ENCODE results near the gene DEDD. TPM values are rescaled to one million over a fixed set of nuclear protein-coding genes. Genes with fewer than 3 reads are reported as not detected.
A peak's percentile ranks its signal among the peaks of the same experiment; 100 is the strongest.

Gene DEDD
- total RNA-seq, 1 experiment from 2014 or later: 39.2 TPM

DNA sequence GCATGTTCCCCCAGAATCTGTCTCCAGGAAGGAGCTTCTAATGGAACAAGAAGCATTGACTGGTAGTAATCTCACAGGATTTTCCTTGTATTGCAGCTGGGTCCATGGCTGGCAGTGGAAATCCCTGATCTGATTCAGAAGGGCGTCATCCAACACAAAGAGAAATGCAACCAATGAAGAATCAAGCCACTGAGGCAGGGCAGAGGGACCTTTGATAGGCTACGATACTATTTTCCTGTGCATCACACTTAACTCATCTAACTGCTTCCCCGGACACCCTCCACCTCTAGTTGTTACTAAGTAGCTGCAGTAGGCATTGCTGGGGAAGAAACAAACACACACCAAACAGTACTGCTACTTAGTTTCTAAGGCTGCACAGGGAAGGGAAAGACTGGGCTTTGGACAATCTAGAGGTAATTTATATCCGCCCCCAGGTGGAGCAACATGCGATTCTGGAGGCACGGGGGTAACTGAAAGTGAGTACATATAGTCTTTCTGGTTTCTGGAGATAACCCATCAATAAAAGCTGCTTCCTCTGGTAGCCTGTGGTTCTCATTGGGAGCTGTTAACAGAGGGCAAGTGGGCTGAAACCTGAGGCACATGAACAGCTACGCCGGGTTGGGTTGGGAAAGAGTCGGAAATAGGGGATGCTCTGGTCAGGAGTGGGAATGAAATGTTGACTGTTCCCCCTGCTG is 26.0 kb upstream of the DEDD start (continued):
- TF ChIP-seq, protein P1, sequence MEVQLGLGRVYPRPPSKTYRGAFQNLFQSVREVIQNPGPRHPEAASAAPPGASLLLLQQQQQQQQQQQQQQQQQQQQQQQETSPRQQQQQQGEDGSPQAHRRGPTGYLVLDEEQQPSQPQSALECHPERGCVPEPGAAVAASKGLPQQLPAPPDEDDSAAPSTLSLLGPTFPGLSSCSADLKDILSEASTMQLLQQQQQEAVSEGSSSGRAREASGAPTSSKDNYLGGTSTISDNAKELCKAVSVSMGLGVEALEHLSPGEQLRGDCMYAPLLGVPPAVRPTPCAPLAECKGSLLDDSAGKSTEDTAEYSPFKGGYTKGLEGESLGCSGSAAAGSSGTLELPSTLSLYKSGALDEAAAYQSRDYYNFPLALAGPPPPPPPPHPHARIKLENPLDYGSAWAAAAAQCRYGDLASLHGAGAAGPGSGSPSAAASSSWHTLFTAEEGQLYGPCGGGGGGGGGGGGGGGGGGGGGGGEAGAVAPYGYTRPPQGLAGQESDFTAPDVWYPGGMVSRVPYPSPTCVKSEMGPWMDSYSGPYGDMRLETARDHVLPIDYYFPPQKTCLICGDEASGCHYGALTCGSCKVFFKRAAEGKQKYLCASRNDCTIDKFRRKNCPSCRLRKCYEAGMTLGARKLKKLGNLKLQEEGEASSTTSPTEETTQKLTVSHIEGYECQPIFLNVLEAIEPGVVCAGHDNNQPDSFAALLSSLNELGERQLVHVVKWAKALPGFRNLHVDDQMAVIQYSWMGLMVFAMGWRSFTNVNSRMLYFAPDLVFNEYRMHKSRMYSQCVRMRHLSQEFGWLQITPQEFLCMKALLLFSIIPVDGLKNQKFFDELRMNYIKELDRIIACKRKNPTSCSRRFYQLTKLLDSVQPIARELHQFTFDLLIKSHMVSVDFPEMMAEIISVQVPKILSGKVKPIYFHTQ (CRISPR knock-in tag; IDR thresholded peaks at IDR 0.05): no peak
- TF ChIP-seq PRRX2 (CRISPR knock-in tag; IDR thresholded peaks at IDR 0.05) (no peak), RORB (CRISPR knock-in tag; IDR thresholded peaks at IDR 0.05) (no peak)

DNA sequence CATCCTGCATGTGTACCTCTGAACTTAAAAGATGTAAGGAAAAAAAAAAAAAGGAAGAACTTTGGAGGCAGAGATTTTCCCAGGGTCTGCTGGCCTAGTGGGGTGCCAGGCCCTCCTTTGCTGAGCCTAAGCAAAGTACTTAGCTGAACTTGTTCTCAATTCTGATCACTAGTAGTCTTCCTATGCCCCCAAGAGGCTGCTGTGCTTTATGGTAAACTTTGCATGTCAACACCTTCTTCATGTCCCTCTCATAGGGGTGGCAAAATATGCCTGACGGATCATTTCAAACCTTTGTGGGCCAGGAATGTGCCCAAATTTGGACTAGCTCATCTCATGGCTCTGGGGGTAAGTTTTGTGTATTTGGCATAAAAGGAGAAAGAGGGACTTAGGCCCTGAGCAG is 25.4 kb upstream of the DEDD start:
- Mint-ChIP-seq H3K36me3 (peaks cover 12% of the 10 kb centered on the region), H3K9me3 (no peaks in the 10 kb centered on the region), H3K4me1 (peaks cover 27% of the 10 kb centered on the region), H3K4me3 (peak overlapping the region; percentile 84; the same call in 1 of the 2 replicates), H3K27me3 (ENCODE audit: low read depth) (no peaks in the 10 kb centered on the region), H3K27ac (peak overlapping the region; percentile 55; the same call in 1 of the 2 replicates)
- TF ChIP-seq CREB1 (CRISPR knock-in tag; IDR thresholded peaks at IDR 0.05) (no peak), EMX1 (CRISPR knock-in tag; IDR thresholded peaks at IDR 0.05) (no peak), TP53 (CRISPR knock-in tag; IDR thresholded peaks at IDR 0.05) (no peak), FOXK1 (CRISPR knock-in tag; IDR thresholded peaks at IDR 0.05) (no peak), ZNF232 (CRISPR knock-in tag; IDR thresholded peaks at IDR 0.05) (no peak), SMAD3 (CRISPR knock-in tag; IDR thresholded peaks at IDR 0.05; ENCODE audit: borderline replicate concordance) (no peak), GABPB1 (CRISPR knock-in tag; IDR thresholded peaks at IDR 0.05) (no peak), RORB (CRISPR knock-in tag; IDR thresholded peaks at IDR 0.05) (no peak)
- TF ChIP-seq, protein P2, sequence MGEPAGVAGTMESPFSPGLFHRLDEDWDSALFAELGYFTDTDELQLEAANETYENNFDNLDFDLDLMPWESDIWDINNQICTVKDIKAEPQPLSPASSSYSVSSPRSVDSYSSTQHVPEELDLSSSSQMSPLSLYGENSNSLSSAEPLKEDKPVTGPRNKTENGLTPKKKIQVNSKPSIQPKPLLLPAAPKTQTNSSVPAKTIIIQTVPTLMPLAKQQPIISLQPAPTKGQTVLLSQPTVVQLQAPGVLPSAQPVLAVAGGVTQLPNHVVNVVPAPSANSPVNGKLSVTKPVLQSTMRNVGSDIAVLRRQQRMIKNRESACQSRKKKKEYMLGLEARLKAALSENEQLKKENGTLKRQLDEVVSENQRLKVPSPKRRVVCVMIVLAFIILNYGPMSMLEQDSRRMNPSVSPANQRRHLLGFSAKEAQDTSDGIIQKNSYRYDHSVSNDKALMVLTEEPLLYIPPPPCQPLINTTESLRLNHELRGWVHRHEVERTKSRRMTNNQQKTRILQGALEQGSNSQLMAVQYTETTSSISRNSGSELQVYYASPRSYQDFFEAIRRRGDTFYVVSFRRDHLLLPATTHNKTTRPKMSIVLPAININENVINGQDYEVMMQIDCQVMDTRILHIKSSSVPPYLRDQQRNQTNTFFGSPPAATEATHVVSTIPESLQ (CRISPR knock-in tag; IDR thresholded peaks at IDR 0.05): no peak
- TF ChIP-seq, protein P3, sequence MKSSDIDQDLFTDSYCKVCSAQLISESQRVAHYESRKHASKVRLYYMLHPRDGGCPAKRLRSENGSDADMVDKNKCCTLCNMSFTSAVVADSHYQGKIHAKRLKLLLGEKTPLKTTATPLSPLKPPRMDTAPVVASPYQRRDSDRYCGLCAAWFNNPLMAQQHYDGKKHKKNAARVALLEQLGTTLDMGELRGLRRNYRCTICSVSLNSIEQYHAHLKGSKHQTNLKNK (CRISPR knock-in tag; IDR thresholded peaks at IDR 0.05): no peak
- TF ChIP-seq, protein P4, sequence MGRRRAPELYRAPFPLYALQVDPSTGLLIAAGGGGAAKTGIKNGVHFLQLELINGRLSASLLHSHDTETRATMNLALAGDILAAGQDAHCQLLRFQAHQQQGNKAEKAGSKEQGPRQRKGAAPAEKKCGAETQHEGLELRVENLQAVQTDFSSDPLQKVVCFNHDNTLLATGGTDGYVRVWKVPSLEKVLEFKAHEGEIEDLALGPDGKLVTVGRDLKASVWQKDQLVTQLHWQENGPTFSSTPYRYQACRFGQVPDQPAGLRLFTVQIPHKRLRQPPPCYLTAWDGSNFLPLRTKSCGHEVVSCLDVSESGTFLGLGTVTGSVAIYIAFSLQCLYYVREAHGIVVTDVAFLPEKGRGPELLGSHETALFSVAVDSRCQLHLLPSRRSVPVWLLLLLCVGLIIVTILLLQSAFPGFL (CRISPR knock-in tag; IDR thresholded peaks at IDR 0.05; ENCODE audit: borderline replicate concordance): no peak
- ATAC-seq (no peak), DNase-seq (ENCODE audit: low spot score) (no peak)
- POLR2A ChIA-PET: no interaction called here
- CTCF ChIA-PET: interaction anchor here (0.7 to 1.7 kb wide), 2 partner anchors 8 to 60 kb away, joined by 3 to 5 read pairs; partner anchors contain the start of gene PPOX

DNA sequence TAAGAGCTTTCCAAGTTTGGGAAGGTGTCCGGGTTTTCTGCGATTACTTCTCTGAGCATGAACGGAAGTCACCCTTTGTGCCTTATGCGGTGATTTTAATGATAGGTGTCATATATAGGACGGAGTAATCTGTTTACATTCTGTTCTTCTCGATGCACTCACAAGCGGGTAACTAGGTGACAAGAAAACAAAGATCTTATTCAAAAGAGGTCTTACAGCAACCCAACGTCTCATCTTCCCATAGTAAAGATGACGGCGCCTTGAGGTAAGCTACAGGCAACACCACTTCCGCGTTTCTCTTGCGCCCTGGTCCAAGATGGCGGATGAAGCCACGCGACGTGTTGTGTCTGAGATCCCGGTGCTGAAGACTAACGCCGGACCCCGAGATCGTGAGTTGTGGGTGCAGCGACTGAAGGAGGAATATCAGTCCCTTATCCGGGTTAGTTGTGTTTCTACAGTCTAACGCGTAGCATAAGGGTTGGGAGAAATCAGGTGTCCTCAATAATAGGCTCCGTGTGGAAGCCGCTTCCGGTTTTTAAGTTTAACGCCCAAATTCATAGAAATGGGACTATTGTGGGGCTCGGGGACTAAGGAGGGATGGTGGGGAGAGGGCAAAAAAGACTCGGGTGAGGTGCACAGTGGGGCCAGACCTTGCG is 21.3 kb upstream of the DEDD start, which contains the start of gene UFC1:
TSS of gene UFC1 (plus strand) at position 297 of the 656 bp plus-strand sequence. CDS start at position 317, 20 bp downstream.
- Mint-ChIP-seq H3K4me1 (peaks cover 16% of the 10 kb centered on the region), H3K36me3 (peaks cover 7% of the 10 kb centered on the region), H3K27me3 (ENCODE audit: low read depth) (no peaks in the 10 kb centered on the region), H3K27ac (peak within 1 kb of the TSS; percentile 100), H3K4me3 (peak within 1 kb of the TSS; percentile 99), H3K9me3 (no peaks in the 10 kb centered on the region)
- DNase-seq (ENCODE audit: low spot score) (peak; percentile 71), ATAC-seq (peak; percentile 92)
- ChIA-PET POLR2A (interaction anchor here (1.0 to 1.4 kb wide), 4 partner anchors 12 to 132 kb away, joined by 3 to 13 read pairs (median 6); partner anchors contain the start of genes B4GALT3, DEDD and PPOX), CTCF (interaction anchor here (0.9 to 2.7 kb wide), 4 partner anchors 12 to 202 kb away, joined by 3 to 18 read pairs (median 4); partner anchors contain the start of genes DEDD, PPOX and USF1)
- TF ChIP-seq ZNF671 (CRISPR knock-in tag; IDR thresholded peaks at IDR 0.05): no peak
- TF ChIP-seq, protein P5, sequence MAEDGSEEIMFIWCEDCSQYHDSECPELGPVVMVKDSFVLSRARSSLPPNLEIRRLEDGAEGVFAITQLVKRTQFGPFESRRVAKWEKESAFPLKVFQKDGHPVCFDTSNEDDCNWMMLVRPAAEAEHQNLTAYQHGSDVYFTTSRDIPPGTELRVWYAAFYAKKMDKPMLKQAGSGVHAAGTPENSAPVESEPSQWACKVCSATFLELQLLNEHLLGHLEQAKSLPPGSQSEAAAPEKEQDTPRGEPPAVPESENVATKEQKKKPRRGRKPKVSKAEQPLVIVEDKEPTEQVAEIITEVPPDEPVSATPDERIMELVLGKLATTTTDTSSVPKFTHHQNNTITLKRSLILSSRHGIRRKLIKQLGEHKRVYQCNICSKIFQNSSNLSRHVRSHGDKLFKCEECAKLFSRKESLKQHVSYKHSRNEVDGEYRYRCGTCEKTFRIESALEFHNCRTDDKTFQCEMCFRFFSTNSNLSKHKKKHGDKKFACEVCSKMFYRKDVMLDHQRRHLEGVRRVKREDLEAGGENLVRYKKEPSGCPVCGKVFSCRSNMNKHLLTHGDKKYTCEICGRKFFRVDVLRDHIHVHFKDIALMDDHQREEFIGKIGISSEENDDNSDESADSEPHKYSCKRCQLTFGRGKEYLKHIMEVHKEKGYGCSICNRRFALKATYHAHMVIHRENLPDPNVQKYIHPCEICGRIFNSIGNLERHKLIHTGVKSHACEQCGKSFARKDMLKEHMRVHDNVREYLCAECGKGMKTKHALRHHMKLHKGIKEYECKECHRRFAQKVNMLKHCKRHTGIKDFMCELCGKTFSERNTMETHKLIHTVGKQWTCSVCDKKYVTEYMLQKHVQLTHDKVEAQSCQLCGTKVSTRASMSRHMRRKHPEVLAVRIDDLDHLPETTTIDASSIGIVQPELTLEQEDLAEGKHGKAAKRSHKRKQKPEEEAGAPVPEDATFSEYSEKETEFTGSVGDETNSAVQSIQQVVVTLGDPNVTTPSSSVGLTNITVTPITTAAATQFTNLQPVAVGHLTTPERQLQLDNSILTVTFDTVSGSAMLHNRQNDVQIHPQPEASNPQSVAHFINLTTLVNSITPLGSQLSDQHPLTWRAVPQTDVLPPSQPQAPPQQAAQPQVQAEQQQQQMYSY (CRISPR knock-in tag; IDR thresholded peaks at IDR 0.05): peak; percentile 22; the same call in 1 of the 2 replicates
- no peak for TF ChIP-seq ZNF423 (CRISPR knock-in tag; IDR thresholded peaks at IDR 0.05)
- TF ChIP-seq, protein P6, sequence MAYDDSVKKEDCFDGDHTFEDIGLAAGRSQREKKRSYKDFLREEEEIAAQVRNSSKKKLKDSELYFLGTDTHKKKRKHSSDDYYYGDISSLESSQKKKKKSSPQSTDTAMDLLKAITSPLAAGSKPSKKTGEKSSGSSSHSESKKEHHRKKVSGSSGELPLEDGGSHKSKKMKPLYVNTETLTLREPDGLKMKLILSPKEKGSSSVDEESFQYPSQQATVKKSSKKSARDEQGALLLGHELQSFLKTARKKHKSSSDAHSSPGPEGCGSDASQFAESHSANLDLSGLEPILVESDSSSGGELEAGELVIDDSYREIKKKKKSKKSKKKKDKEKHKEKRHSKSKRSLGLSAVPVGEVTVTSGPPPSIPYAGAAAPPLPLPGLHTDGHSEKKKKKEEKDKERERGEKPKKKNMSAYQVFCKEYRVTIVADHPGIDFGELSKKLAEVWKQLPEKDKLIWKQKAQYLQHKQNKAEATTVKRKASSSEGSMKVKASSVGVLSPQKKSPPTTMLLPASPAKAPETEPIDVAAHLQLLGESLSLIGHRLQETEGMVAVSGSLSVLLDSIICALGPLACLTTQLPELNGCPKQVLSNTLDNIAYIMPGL (CRISPR knock-in tag; IDR thresholded peaks at IDR 0.05): 0 out of 2 replicates have a peak, but pooled peaks have one; percentile 47
- TF ChIP-seq FOXK1 (CRISPR knock-in tag; IDR thresholded peaks at IDR 0.05): peak; percentile 80
- TF ChIP-seq, protein P2 (CRISPR knock-in tag; IDR thresholded peaks at IDR 0.05): no peak

Data from WTC11 (cell line).